Endometrial microvascular endothelial cells (primary cell): ENCODE measurements around the gene BPIFB6. TPM values are rescaled to one million over a fixed set of nuclear protein-coding genes. Genes with fewer than 3 reads are reported as not detected.

ENCODE experiments used
- in situ Hi-C: cut with HindIII; loops from 2 replicates; pipeline ENCODE4 v1.10.0; 2017; ENCODE audit warnings: low sequenced_read_pairs, low pct_unique_long_range_greater_than_20kb; ENCODE audit errors: inconsistent ontology term
- total RNA-seq: library from RNA; depleted of rRNA; stranded (reverse); fragments of >200 nt; gene quantifications from one replicate; pipeline ENCODE4 v1.2.3, GENCODE V29; 2015; ENCODE audit errors: inconsistent ontology term

The BPIFB6 gene
- total RNA-seq, 1 donor from 2014 or later, result not detected

GRCh38 chr20:33046412-33046811, 15.0 kb downstream of the BPIFB6 start:
- in situ Hi-C loops, result no loop called here

GRCh38 chr20:33051333-33051732, 19.9 kb downstream of the BPIFB6 start:
- in situ Hi-C loops, result no loop called here

- in situ Hi-C loops, result no loop called here
These were observed 22.1 kb downstream of the BPIFB6 start, which contains the start of gene BPIFB3 for GRCh38 chr20:33053291-33054106. Gene BPIFB3 (plus strand): TSS chr20:33053903. CDS start chr20:33055436, 1,533 bp downstream.

- in situ Hi-C loops, result no loop called here
These were observed 22.9 kb downstream of the BPIFB6 start for GRCh38 chr20:33054381-33054780.

- in situ Hi-C loops, result no loop called here
These were observed 23.3 kb downstream of the BPIFB6 start for GRCh38 chr20:33054791-33055190.

GRCh38 chr20:33059136-33059535, 27.7 kb downstream of the BPIFB6 start:
- in situ Hi-C loops, result no loop called here

GRCh38 chr20:33059741-33060390, 28.4 kb downstream of the BPIFB6 start:
- in situ Hi-C loops, result no loop called here

- in situ Hi-C loops, result no loop called here
These were observed 30.2 kb downstream of the BPIFB6 start for GRCh38 chr20:33061658-33062028.

- in situ Hi-C loops, result no loop called here
These were observed 30.8 kb downstream of the BPIFB6 start for GRCh38 chr20:33062105-33062824.

- in situ Hi-C loops, result no loop called here
These were observed 31.3 kb downstream of the BPIFB6 start for GRCh38 chr20:33062825-33063149.

- in situ Hi-C loops, result no loop called here
These were observed 31.8 kb downstream of the BPIFB6 start for GRCh38 chr20:33063271-33063670.

GRCh38 chr20:33064572-33065287, 33.3 kb downstream of the BPIFB6 start:
- in situ Hi-C loops, result no loop called here

- in situ Hi-C loops, result no loop called here
These were observed 34.3 kb downstream of the BPIFB6 start for GRCh38 chr20:33065785-33066184.

- in situ Hi-C loops, result no loop called here
These were observed 36.4 kb downstream of the BPIFB6 start for GRCh38 chr20:33067806-33068205.

GRCh38 chr20:33068251-33068939, 36.9 kb downstream of the BPIFB6 start:
- in situ Hi-C loops, result no loop called here

- in situ Hi-C loops, result no loop called here
These were observed 38.2 kb downstream of the BPIFB6 start for GRCh38 chr20:33069673-33070072.

- in situ Hi-C loops, result no loop called here
These were observed 38.9 kb downstream of the BPIFB6 start for GRCh38 chr20:33070111-33071053.

- in situ Hi-C loops, result no loop called here
These were observed 39.8 kb downstream of the BPIFB6 start for GRCh38 chr20:33071198-33071597.
